Immature natural killer cell (primary cell): Measurements from ENCODE around the gene ALK. TPM values are rescaled to one million over a fixed set of nuclear protein-coding genes. Genes with fewer than 3 reads are reported as not detected.

Experiments
- DNase-seq, 3 donors: peaks; one replicate each; pipeline ENCODE4 v3.0.0; 2022; ENCODE audit warnings: mixed read lengths in 1 of 3
- H3K27ac Mint-ChIP-seq, 6 donors: one replicate each; pipeline ENCODE4 v1.8.0; 2020; ENCODE audit warnings: mixed read lengths in 6 of 6, mild to moderate bottlenecking in 5 of 6, inconsistent platforms in 4 of 6, moderate library complexity in 3 of 6
- H3K27me3 Mint-ChIP-seq, 3 donors: one replicate each; pipeline ENCODE4 v1.8.0; 2020 to 2021; ENCODE audit warnings: low read depth in 3 of 3, mild to moderate bottlenecking in 3 of 3, mixed read lengths in 3 of 3, moderate library complexity in 3 of 3, inconsistent platforms in 1 of 3
- H3K36me3 Mint-ChIP-seq, 3 donors: one replicate each; pipeline ENCODE4 v1.8.0; 2020; ENCODE audit warnings: mixed read lengths in 3 of 3, inconsistent platforms in 2 of 3, mild to moderate bottlenecking in 2 of 3
- H3K4me1 Mint-ChIP-seq, 2 donors: one replicate each; pipeline ENCODE4 v1.8.0; 2020; ENCODE audit warnings: inconsistent platforms in 2 of 2, mild to moderate bottlenecking in 2 of 2, mixed read lengths in 2 of 2, moderate library complexity in 1 of 2
- H3K4me3 Mint-ChIP-seq, 5 donors: one replicate each; pipeline ENCODE4 v1.8.0; 2020; ENCODE audit warnings: mild to moderate bottlenecking in 5 of 5, mixed read lengths in 5 of 5, inconsistent platforms in 3 of 5, moderate library complexity in 3 of 5
- H3K9me3 Mint-ChIP-seq, 6 donors: one replicate each; pipeline ENCODE4 v1.8.0; 2020; ENCODE audit warnings: mild to moderate bottlenecking in 6 of 6, mixed read lengths in 6 of 6, inconsistent platforms in 4 of 6, moderate library complexity in 3 of 6
- polyA plus RNA-seq, 3 donors: library from polyadenylated mRNA; unstranded; fragments of 300-500 nt; fragmentation: Illumina TruSeq; gene quantifications; one replicate each; pipeline ENCODE4 v1.2.3, GENCODE V29; 2021

Gene ALK
- polyA plus RNA-seq, 3 donors from 2014 or later, result not detected

- DNase-seq, result no peak
- H3K4me3 Mint-ChIP-seq, result no peak overlapping the region
- peaks cover 0 to 1% (median 1%) of the 10 kb centered on the region in 3 donors for H3K27me3 Mint-ChIP-seq
- H3K4me1 Mint-ChIP-seq, result no peaks in the 10 kb centered on the region
- no peaks in the 10 kb centered on the region for H3K36me3 Mint-ChIP-seq
- H3K27ac Mint-ChIP-seq, result no peak overlapping the region
- no peaks in the 10 kb centered on the region for H3K9me3 Mint-ChIP-seq
Observed at GRCh38 chr2:29599946-29600345, 321.4 kb downstream of the ALK start.

GRCh38 chr2:29598978-29599377 is 322.4 kb downstream of the ALK start:
- no peak for DNase-seq
- Mint-ChIP-seq H3K9me3 (no peaks in the 10 kb centered on the region), H3K27me3 (peaks cover 0 to 1% (median 1%) of the 10 kb centered on the region in 3 donors), H3K36me3 (no peaks in the 10 kb centered on the region), H3K27ac (no peak overlapping the region), H3K4me1 (no peaks in the 10 kb centered on the region), H3K4me3 (no peak overlapping the region)

- no peaks in the 10 kb centered on the region for H3K36me3 Mint-ChIP-seq
- H3K9me3 Mint-ChIP-seq, result no peaks in the 10 kb centered on the region
- H3K27ac Mint-ChIP-seq, result no peak overlapping the region
- H3K4me3 Mint-ChIP-seq, result no peak overlapping the region
- no peak for DNase-seq
- H3K4me1 Mint-ChIP-seq, result no peaks in the 10 kb centered on the region
- H3K27me3 Mint-ChIP-seq, result peaks cover 0 to 1% (median 1%) of the 10 kb centered on the region in 3 donors
Observed at GRCh38 chr2:29597035-29597434, 324.4 kb downstream of the ALK start.

GRCh38 chr2:29596584-29596983 is 324.8 kb downstream of the ALK start:
- no peaks in the 10 kb centered on the region for H3K9me3 Mint-ChIP-seq
- H3K4me3 Mint-ChIP-seq, result no peak overlapping the region
- no peaks in the 10 kb centered on the region for H3K36me3 Mint-ChIP-seq
- no peak for DNase-seq
- no peaks in the 10 kb centered on the region for H3K4me1 Mint-ChIP-seq
- H3K27me3 Mint-ChIP-seq, result peaks cover 0 to 1% (median 1%) of the 10 kb centered on the region in 3 donors
- no peak overlapping the region for H3K27ac Mint-ChIP-seq

- no peaks in the 10 kb centered on the region for H3K36me3 Mint-ChIP-seq
- H3K4me3 Mint-ChIP-seq, result no peak overlapping the region
- no peaks in the 10 kb centered on the region for H3K4me1 Mint-ChIP-seq
- peaks cover 0 to 3% (median 0%) of the 10 kb centered on the region in 3 donors for H3K27me3 Mint-ChIP-seq
- no peaks in the 10 kb centered on the region for H3K9me3 Mint-ChIP-seq
- DNase-seq, result no peak
- H3K27ac Mint-ChIP-seq, result no peak overlapping the region
Observed at GRCh38 chr2:29591600-29591999, 329.8 kb downstream of the ALK start.

- H3K4me3 Mint-ChIP-seq, result no peak overlapping the region
- peaks cover 0 to 2% (median 0%) of the 10 kb centered on the region in 3 donors for H3K27me3 Mint-ChIP-seq
- H3K9me3 Mint-ChIP-seq, result no peaks in the 10 kb centered on the region
- no peak for DNase-seq
- no peaks in the 10 kb centered on the region for H3K4me1 Mint-ChIP-seq
- H3K36me3 Mint-ChIP-seq, result no peaks in the 10 kb centered on the region
- H3K27ac Mint-ChIP-seq, result no peak overlapping the region
Observed at GRCh38 chr2:29590211-29590610, 331.2 kb downstream of the ALK start.

- Mint-ChIP-seq H3K4me1 (no peaks in the 10 kb centered on the region), H3K36me3 (no peaks in the 10 kb centered on the region), H3K9me3 (no peaks in the 10 kb centered on the region), H3K27ac (no peak overlapping the region), H3K27me3 (peaks cover 0 to 3% (median 2%) of the 10 kb centered on the region in 3 donors), H3K4me3 (no peak overlapping the region)
- no peak for DNase-seq
Observed at GRCh38 chr2:29589440-29590103, 331.8 kb downstream of the ALK start.

- peaks cover 0 to 4% (median 2%) of the 10 kb centered on the region in 3 donors for H3K27me3 Mint-ChIP-seq
- no peak overlapping the region for H3K4me3 Mint-ChIP-seq
- H3K9me3 Mint-ChIP-seq, result no peaks in the 10 kb centered on the region
- H3K27ac Mint-ChIP-seq, result no peak overlapping the region
- no peak for DNase-seq
- H3K4me1 Mint-ChIP-seq, result no peaks in the 10 kb centered on the region
- no peaks in the 10 kb centered on the region for H3K36me3 Mint-ChIP-seq
Observed at GRCh38 chr2:29587402-29588190, 333.8 kb downstream of the ALK start.

- H3K9me3 Mint-ChIP-seq, result no peaks in the 10 kb centered on the region
- no peaks in the 10 kb centered on the region for H3K4me1 Mint-ChIP-seq
- no peak overlapping the region for H3K27ac Mint-ChIP-seq
- no peaks in the 10 kb centered on the region for H3K36me3 Mint-ChIP-seq
- peaks cover 0 to 4% (median 3%) of the 10 kb centered on the region in 3 donors for H3K27me3 Mint-ChIP-seq
- DNase-seq, result no peak
- no peak overlapping the region for H3K4me3 Mint-ChIP-seq
Observed at GRCh38 chr2:29586919-29587318, 334.5 kb downstream of the ALK start.

GRCh38 chr2:29583548-29584156 is 337.7 kb downstream of the ALK start:
- Mint-ChIP-seq H3K27ac (no peak overlapping the region), H3K4me3 (no peak overlapping the region), H3K4me1 (no peaks in the 10 kb centered on the region), H3K27me3 (peaks cover 3 to 8% (median 3%) of the 10 kb centered on the region in 3 donors), H3K36me3 (no peaks in the 10 kb centered on the region), H3K9me3 (no peaks in the 10 kb centered on the region)
- no peak for DNase-seq

- H3K27ac Mint-ChIP-seq, result no peak overlapping the region
- H3K9me3 Mint-ChIP-seq, result no peaks in the 10 kb centered on the region
- H3K4me1 Mint-ChIP-seq, result no peaks in the 10 kb centered on the region
- H3K36me3 Mint-ChIP-seq, result no peaks in the 10 kb centered on the region
- no peak for DNase-seq
- H3K27me3 Mint-ChIP-seq, result peaks cover 3 to 8% (median 4%) of the 10 kb centered on the region in 3 donors
- no peak overlapping the region for H3K4me3 Mint-ChIP-seq
Observed at GRCh38 chr2:29583104-29583503, 338.3 kb downstream of the ALK start.

- Mint-ChIP-seq H3K27me3 (peaks cover 3 to 8% (median 3%) of the 10 kb centered on the region in 3 donors), H3K27ac (no peak overlapping the region), H3K9me3 (no peaks in the 10 kb centered on the region), H3K4me3 (no peak overlapping the region), H3K36me3 (no peaks in the 10 kb centered on the region), H3K4me1 (no peaks in the 10 kb centered on the region)
- no peak for DNase-seq
Observed at GRCh38 chr2:29582062-29582461, 339.3 kb downstream of the ALK start.

GRCh38 chr2:29580223-29580622 is 341.2 kb downstream of the ALK start:
- Mint-ChIP-seq H3K4me1 (no peaks in the 10 kb centered on the region), H3K36me3 (no peaks in the 10 kb centered on the region), H3K4me3 (no peak overlapping the region), H3K9me3 (no peaks in the 10 kb centered on the region), H3K27me3 (peaks cover 3 to 12% (median 3%) of the 10 kb centered on the region in 3 donors), H3K27ac (no peak overlapping the region)
- no peak for DNase-seq

GRCh38 chr2:29579495-29580169 is 341.8 kb downstream of the ALK start:
- H3K27ac Mint-ChIP-seq, result no peak overlapping the region
- DNase-seq, result no peak
- H3K4me1 Mint-ChIP-seq, result no peaks in the 10 kb centered on the region
- peaks cover 3 to 10% (median 3%) of the 10 kb centered on the region in 3 donors for H3K27me3 Mint-ChIP-seq
- no peak overlapping the region for H3K4me3 Mint-ChIP-seq
- H3K36me3 Mint-ChIP-seq, result no peaks in the 10 kb centered on the region
- H3K9me3 Mint-ChIP-seq, result no peaks in the 10 kb centered on the region
